ENCODE data around the gene PDPN.

The PDPN gene

DNA sequence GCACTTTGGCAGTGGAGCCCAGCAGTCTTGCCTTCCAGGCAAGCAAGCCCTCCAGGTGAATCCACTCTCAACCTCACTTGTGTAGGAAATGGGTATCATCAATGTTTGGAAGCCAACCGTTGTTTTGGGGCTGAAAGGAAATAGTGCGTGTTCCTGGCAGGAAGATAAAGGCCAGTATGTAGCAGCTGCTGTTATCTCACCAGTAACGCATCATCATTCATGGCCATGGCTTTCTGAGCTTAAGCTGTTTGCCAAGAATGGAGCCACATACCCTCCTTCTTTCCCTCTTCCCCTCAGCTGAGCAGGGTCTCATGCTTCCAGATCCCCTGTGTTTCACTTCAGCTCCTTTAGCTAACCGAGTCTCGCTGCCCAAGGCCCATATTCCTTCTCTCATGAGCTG is 2.2 kb upstream of the PDPN start:
- no peak for DNase-seq

GRCh38 chr1:13582713-13583443 is 754 bp upstream of the PDPN start:
- DNase-seq, result no peak

DNA sequence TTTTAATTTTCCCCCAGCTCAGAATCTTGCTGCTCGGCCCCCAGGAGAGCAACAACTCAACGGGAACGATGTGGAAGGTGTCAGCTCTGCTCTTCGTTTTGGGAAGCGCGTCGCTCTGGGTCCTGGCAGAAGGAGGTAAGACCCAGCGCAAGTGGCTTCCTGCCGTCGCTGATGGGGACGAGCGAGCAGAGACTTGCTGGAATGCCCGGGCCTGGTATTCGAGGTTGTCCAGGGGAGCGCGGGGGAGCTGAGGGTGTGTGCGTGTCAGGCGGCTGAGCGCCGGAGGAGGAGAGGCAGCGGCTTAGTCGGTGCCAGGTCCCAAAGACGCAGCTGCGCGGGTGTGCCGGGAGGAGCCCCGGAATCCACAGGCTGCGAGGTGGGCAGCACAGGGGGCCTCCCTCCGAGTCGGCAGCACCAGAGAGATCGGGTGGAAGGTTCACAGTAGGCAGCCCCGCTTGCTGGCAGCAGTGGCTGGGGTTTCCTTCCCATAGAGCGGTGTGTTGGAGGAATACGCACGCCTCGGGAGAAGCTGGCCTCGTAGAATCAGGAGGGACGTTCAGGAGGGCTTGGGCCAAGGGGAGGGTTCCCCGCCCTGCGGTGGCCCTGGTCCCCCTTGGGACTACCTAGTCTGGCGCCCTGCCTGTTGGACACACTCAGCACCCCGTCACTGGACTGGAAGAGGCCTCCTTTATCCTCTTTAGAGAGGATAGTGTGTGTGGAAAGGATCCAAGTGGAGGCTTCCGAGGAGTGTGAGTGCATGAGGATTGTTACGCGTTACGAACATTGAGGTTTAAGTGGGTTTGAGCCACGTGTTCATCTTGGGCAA is 547 bp downstream of the PDPN start:
- no peak for DNase-seq

DNA sequence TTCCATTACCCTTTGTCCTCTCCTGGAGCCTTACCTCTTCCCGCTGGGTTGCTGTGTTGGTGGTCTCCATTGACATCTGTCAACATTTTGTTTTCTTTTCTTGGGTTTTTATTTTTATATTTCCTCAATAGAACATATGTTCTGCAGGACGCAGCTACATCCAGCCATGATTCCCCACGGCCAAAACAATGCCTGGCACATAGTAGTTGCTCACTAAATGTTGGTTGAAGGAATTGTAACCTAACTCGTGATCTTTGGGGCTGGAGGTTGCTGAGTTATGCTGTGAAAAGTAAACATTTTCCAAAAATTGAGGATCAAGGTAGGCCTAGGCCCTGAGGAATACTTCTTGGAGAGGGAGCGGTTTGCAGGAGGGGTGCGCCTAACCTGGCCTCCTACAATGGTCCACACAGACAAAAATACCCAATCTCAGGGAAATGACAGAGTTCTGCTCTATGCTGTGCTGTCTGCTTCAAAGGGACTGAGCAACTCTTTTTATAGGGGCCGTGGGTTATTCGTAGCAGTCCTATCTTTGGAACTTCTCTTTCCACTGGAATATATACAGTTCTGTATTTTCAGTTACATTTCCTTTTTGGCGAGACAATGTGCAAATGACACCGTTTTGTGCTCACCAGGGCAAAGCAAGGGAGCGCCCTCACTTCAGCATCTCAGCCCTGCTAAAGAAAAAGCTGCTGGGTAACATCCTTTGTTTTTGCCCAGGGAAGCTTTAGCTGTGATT is 1.4 kb downstream of the PDPN start:
- DNase-seq, result no peak

DNA sequence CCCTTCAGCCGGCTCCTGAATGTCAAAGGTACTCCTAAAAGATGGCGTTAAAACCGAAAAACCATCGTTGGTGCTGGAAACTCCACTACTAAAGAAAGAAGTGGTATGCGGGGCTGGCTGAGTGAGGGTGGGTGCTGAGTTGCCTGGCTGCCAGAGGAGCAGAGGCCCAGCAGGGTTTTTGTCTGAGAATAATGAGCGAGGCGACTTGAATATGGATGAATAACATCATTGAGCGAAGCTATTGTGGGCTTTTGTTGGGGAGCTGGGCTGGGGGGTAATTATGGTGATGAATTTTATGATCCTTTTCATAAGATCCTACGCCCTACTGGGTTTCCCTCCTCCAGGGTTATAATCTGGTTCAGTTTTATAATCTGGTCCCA is 2.0 kb downstream of the PDPN start:
- no peak for DNase-seq

- DNase-seq, result no peak
These were observed 2.4 kb downstream of the PDPN start for GRCh38 chr1:13586001-13586400.

DNA sequence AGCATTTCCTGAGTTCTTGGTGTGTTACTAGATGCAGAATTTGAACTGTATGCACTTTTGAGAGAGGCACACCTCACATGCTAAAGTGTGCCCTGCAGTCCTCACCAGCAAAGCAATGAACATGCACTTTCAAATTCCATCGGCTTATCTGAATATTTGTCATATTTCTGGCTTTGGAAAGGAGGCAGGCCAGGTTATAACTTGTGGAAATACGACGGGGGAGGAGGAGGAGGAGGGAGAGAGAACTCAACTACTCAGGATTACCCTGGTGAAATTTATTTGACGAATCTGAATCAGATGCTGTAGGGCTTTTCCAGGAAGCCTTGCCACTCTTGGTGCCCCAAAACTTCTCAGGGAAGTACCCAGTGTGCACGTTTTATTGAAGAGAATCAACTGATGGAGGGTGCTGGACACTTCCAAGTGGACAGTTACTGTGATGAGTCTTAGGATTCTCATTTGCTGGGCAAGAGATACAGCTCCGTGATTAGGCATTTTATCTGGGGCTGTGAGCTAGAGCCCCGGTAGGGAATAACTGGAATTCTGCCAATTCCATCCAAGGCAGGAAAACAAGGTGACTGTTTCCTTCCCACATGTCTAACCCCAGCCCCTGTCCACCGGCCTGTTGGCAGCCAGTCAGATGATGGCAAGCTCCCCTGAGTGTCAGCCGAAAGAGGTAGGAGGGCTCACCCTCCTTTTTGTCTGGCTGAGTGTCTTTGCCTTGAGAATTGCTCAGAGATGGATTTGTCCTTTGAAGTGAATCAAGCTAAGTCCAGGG is 3.8 kb downstream of the PDPN start:
- no peak for DNase-seq

- no peak for DNase-seq
These were observed 5.5 kb downstream of the PDPN start for GRCh38 chr1:13588946-13589796.

DNA sequence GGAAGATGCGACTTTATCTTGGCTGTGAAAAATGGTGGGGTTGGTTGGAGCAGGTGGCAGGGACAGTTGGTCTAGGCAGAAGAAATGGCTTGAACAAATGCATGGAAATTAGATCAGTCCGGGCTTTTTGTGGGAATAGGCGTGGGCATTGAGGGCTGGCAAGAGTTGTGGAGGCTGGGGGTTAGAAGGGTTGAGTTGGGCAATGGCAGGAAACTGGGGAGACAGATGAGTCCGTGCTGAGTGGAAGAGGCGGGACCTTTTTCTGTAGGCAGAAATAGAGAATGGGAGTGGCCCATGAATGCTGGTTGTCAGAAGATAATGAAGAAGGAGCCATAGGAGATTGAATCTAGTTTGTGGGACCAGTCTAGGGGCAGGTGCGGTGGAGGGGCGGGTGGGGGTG is 6.9 kb downstream of the PDPN start:
- DNase-seq, result no peak

DNA sequence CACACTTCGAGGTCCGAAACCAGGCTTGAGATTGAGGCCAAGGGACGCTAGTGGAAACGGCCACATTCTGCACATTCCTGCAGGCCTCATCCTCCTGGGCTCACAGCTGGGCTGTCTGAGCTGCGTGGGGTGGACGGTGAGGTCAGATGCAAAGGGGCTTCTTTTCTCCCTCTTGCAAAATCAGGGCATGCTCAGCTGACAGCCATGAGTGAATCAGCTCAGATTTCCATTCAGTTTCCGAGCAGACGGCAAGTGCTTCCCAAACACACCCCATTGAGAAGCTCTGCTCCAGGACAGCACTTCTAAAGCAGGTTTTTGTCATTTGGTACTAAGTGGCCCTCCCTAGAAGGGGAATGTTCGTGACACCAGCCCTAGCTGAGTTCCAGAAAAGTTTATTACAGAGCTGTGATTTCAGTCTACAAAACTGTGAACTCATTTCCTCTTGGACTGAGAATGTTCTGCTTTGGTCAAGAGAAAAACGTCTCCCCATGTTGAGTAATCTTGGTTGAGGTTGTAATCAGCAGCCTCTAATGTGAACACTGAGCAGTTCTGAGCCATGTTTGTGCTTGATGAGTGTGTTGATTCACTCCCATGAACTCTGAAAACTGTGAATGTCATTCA is 10.0 kb downstream of the PDPN start:
- no peak for DNase-seq

DNA sequence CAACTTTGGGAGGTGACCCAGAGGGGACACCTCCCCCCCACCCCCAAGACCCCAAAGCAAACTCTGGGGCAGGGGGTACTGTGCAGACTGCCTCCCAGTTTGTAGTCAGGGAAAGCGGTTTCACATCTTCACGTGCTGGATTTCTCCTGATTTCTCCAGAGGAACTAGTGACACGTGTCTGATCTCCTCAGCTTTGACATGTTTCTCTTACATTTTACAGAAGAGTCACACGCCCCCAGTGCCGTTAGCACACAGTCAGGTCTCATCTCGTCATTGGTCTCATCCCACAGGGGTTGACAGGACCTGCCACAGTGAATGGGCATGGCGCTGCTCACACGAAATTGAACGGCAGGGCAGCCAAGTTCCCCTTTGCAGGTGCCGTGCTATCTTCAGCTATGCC is 11.8 kb downstream of the PDPN start:
- DNase-seq, result no peak

GRCh38 chr1:13597166-13597565 is 13.5 kb downstream of the PDPN start:
- DNase-seq, result no peak

DNA sequence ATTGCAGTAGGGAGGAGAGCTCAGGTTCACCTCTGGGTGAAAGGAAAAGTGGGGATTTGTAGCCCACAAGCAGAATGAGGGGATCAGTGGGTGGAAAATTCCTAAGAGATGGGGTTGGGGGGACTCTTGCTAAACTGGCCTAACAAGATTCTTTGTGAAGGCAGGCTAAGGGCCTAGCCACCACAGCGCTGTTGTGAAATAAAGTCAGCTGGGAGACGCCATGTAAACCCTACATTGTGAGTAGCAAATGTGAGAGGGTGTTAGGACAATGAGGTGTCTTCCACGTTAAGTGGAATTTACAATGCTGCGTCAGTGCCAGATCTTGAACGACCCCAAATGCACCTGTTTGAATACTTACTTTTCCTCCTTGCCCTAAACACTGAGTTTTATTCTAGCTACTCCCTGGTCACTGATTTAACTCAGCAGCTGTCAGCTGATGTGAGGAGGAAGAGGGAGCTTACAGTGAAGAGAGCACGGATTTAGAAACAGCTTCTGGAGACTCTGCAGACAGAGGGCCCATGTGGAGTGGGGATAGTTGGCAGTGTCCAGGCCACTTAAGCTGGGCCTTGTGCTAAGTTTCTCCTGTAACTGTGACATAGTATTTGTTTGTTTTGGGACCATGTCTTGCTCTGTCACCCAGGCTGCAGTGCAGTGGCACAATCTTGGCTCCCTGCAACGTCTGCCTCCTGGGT is 17.3 kb downstream of the PDPN start:
- DNase-seq, result no peak

GRCh38 chr1:13604176-13604575 is 20.5 kb downstream of the PDPN start:
- DNase-seq, result no peak

DNA sequence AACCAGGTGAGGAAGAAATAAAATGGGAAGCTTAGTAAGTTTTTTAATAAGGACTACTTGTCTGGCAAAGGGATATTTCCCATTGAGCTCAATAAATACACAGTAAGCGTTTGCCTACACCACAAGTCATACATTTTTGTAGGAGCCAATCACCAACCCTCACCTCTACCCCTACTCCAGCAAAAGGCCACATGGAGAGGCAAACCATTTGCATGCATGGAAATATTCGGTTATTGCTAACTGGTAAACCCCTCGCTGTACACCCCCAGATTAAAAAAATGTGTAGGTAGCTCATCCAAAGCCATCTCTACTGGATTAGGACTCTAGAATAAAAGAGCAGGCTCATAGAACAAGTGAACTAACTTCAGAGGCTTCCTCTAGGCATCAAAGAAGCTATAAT is 21.1 kb downstream of the PDPN start:
- DNase-seq, result no peak

DNA sequence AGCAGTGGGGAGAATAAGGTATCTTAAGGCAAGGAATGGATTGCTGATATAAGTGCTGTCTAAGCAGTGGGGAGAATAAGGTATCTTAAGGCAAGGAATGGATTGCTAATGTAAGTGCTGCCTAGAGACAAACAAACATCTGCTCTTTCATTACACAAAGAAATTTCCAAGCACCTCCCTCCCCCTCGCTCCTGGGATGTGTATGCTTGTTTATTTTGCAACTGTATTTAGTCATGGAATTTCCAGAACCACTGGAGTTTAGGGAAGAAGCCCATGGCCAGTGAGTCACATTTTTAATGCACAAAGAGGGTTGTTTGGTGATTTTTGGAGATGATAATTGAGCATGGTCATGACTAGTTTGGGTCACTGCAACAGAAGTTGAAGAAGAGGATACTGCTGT is 21.5 kb downstream of the PDPN start:
- no peak for DNase-seq

DNA sequence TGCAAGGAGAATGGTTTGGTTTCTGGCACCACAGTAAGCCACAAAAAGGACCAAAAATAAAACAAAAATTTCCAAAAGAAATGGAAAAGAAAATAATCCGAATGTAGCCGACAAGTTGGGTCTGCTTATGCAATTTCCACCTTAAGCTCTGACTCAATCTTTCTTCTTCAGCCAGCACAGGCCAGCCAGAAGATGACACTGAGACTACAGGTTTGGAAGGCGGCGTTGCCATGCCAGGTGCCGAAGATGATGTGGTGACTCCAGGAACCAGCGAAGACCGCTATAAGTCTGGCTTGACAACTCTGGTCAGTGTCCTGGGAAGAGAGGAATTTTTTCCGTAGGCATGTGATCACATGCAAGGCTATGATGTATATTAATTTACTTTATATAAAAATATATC is 23.4 kb downstream of the PDPN start:
- no peak for DNase-seq

DNA sequence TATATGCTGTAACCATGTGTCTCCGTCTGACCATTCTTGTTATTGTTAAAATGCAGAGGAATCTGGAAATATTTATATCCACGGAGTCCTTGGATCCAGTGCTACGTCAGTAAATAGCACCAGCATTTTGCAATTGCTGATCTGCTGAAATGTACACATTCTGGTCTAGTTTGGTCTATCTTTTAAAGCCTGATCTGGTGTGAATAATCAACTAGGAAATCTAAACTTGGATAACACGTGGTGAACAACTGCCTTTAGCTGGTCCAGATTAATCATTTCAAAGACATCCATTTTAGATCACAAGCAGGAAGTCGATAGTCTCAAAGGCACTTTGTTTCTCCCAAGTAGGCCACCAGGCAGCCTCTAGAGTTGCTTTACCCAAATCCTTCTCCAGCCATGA is 32.6 kb downstream of the PDPN start:
- no peak for DNase-seq

GRCh38 chr1:13617108-13617507 is 33.5 kb downstream of the PDPN start:
- no peak for DNase-seq

GRCh38 chr1:13617773-13618172 is 34.1 kb downstream of the PDPN start:
- DNase-seq, result no peak

DNA sequence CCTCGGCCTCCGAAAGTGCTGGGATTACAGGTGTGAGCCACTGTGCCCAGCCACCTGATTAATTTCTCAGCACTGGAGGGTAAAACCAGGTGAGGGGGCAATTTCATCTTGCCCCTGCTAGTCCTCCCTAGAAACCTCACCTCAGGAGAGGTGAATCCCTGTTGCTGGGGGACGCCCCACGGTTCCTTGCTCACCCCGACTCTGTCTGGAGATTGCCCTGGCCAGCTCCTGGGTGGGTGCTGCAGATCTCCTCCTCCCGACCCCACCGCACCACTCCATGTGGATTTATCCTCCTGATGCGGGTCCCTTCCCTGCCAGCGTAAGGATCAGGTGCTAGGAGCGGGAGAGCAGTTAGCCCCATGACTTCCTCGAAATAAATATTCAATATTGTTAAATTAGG is 34.9 kb downstream of the PDPN start:
- no peak for DNase-seq
